NCI-H2227 treated with DMSO at 0.1 percent for 48 hours (cell line): Measurements from ENCODE around the gene FAM170A.

Experiments
- DNase-seq: peaks from one replicate; lab custom pipeline; 2025; lab: John Stamatoyannopoulos, UW

Gene FAM170A, protein sequence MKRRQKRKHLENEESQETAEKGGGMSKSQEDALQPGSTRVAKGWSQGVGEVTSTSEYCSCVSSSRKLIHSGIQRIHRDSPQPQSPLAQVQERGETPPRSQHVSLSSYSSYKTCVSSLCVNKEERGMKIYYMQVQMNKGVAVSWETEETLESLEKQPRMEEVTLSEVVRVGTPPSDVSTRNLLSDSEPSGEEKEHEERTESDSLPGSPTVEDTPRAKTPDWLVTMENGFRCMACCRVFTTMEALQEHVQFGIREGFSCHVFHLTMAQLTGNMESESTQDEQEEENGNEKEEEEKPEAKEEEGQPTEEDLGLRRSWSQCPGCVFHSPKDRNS

DNA sequence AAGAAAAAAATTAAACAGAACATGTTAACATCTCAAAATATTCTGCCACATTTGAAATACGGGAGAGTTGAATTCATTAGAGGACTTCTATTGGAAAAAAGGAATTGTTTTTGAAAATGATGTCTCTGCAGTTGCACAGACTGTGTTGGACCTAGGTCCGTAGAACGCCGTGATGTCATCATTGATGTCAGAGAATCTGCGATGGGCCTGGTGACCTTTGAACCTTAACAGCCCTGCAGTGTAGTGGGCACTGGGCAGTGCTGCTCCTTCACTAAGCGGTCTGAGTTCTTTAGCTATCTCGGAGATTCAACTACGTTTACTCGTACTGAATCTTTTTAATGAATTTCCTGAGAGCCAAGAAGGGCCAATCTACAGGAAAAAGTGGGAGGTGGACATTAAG is at the start of gene FAM170A:
FAM170A (plus strand) TSS at position 220 of the 400 bp plus-strand sequence. CDS start 211 bp downstream, outside the sequence.
- DNase-seq: no peak

DNA sequence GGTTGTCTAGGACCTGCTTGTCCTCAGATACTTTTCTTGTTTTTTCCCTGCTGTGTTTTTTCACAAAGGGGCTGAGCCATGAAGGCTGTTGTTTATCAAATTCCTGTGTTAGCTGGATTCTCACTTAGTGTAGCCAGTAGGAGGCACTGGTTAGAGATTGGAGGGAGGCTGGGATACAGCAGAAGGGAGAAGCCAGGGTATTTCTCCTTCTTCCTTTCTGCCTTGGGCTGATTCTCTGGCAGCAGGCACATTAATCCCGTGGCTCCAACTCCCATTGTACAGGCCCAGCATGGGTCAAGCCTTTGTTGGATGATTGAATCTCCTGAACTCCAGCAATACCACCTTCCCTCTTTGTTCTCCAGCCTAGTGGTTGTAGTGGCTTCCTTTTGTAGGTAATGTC is 46.4 kb upstream of the FAM170A start:
- DNase-seq: no peak

DNA sequence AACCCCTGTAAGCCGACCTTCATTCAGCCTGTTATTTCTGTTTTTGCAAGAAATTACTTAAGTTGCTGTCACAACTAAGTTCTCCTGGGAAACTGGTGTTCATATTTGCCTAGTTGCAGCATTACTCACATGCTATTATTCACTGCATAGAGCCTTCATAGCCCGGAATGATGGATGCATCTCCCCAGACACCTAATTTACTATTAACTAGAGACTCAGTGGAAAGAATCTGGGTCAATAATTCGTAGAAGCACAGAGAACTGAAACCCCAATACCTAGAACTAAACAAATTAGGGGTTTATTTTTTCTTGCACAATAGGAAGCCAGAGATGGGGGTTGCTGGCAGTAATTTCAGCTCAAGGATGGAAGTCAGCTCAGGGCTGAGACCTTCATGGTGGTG is 45.7 kb upstream of the FAM170A start:
- no peak for DNase-seq

DNA sequence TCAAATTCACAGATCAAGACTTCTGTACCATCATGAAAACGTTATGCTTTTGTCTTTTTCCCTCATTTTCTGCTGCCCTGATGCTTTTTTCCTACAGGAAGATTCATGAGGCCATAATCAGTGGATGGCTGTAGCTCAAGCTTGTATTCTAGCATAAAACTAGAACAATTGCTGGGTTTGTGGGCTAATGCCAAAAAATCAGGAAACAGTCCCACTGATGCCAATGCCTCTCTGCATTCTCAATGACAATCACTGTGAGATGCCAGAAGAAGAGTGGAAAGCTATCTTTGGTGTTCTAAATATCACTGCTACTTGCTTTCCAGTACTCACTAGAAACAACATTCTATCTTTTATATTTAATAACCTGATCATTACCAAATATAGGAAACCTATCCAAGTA is 33.3 kb upstream of the FAM170A start:
- no peak for DNase-seq

DNA sequence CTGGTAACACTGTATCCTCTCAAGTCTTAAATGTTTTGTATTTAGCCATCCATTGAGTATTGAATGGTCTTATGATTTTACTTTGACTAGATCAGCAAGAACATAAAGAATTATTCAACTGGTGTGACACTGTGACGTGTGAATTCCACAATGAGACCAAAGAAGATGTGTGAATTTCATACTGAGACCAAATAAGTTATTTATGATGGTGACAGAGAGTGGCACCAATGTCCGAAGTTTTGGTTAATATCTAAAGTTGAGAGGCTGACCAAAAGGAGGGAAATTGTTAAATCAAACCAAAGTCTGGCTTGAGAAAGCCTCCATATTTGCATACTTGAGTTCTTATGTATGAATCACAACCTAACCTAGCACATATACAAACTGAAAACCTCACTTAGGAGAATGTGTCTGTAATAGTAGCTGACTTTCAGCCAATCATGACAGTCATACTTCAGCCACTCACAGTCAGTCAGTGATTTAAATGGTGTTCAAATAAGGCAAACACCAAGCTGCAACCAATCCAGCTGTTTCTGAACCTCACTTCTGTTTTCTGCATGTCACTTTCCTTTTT is 31.5 kb upstream of the FAM170A start:
- DNase-seq: no peak

DNA sequence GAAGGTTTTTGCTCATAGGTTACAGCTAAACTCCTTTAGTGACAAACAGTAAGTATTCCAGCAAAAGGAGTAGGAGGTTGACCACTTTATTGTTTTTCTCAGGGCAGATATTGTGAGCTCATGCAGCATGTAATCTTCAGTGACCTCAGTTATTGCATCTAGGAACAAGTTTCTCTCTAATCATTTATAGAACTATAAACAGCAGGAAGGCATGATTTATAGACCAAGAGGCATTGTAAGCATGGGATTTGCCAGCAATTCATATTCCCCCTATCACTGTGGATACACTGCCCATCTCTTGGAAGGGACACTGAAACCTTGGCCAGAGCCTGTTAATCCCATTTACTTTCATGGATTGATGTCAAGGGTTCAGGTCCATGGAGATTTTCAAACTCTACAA is 15.4 kb upstream of the FAM170A start:
- DNase-seq: no peak

DNA sequence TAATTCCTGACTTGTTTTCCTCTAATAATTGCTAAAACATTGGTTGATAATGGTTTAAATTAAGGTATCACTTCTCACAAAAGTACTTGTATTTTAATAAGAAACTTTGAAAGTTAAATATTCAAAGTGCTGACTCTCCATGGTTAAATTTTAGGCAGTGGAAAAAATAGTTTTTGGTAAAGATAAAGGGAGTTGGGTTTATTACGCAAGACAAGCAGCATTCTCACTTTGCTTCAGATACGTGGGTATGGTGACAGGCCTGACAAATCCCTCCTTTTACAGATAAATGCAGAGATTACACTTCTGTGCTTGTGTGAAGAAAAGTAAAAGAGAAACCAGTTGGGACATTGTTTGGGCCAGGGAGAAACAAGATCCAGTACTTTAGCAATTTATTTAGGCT is 14.5 kb upstream of the FAM170A start:
- DNase-seq: no peak

DNA sequence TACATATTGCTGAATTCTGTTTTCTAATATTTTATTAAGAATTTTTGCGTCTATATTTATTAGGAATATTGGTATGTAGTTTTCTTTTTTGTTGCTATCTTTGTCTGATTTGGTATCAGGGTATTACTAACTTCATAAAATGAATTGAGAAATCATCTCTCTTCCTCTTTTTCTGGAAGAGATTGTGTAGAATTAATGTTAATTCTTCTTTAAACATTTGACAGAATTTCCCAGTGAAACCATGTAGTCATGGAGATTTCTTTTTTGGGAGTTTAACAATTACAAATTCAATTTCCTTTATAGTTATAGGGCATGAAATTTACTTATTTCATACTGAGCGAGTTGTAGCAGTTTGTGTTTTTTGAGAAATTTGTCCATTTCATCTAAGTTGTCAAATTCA is 3.3 kb upstream of the FAM170A start:
- no peak for DNase-seq

DNA sequence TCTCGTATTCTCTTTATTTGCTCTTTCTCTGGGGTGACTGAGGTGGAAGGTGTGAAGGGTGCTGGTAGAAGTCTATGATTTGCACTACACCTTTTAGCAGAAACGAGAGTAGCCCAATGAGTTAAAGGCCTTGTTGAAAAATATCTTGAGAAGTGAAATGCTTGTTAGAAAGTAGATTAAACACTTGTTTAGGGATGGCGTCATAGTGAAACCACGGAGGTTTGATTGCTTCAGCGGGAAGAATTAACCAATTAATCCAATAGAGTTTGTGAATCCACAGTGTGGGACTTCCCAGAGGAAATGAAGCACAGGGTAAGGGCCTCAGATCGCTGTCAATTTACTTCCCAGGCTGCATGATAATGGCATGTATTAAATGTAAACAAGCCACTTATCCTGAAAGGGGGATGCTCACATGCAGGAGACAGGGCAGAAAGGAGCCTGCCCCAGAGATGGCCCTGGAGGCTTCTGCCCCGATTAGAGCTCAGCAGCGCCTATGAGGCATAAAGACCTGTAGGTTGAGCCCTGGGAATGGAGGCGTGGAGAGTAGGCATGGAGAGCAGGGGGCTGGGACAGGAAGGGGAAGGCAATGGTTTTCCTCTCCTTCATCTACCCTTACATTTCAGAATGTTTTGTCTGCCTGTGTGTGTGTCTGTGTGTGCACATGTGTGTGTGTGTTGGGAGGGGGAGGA is 1.5 kb downstream of the FAM170A start:
- DNase-seq: no peak

DNA sequence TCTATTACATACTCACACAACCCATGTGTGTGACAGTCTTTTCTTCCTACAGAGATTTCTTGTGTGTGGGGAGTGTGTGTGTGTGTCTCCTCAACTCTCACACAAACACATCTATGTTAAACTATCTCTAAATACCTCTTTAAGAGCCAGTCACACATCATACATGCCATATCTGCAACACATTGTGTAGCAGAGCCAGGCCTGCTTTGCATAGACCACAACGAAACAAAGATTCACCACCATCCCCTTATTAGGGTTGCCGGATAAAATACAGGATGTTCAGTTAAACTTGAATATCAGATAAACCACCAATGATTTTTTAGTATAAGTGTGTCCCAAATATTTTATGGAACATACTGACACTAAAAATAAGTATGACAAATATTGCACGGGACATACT is 2.3 kb downstream of the FAM170A start:
- DNase-seq: no peak

DNA sequence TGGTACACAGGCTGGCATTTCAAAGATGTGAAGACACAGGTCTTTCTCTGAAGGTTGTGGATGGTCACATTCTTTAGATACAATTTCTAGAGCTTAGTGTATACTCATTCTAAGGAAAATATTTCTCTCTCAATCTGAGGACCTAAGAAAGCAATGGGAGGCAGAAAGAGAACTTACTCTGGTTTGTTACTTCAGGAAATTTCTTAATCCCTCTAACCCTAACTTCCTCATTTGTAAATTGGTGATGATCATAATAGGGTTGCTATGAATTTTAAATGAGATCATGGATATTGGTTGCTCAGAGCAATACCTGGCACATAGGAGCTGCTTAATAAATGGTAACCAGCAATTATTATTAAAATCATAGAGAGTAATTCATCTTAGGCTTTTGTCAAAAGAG is 22.1 kb downstream of the FAM170A start:
- DNase-seq: no peak

DNA sequence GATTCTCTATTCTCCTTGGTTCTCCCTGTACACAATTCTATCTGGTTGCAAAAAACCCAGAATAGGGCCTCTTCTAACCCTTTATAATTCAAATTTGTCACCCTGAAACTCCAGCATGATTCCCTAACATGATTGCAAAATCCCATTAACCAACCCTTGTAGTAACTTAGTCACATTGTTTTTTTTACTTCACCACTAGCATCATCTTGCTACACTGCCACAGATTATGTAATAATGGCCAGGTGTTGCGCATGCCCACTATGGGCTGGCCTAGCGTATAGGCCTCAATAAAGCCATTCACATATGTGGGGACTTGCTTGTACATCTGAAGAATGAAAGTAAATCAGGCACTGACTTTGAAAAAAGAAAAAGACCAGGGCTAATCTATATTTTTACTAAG is 25.7 kb downstream of the FAM170A start:
- DNase-seq: no peak

DNA sequence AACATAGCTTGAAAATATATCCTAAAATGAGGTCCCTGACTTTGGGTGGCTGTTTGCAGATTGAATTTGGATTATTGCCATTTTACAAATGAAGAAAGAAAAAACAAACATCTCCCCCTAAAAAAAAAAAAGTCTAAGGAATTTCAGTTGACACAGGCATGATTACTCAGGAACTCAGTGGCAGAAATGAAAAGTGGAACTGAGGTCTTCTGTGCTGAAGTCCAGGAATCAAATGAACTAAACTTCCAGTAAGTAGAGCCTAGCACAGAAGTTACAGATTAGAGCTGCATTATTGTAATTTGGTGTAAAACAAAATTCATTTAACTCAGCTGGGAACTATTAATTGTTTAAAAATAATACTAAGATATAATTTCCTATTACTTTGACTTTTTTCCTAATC is 26.7 kb downstream of the FAM170A start:
- DNase-seq: no peak

DNA sequence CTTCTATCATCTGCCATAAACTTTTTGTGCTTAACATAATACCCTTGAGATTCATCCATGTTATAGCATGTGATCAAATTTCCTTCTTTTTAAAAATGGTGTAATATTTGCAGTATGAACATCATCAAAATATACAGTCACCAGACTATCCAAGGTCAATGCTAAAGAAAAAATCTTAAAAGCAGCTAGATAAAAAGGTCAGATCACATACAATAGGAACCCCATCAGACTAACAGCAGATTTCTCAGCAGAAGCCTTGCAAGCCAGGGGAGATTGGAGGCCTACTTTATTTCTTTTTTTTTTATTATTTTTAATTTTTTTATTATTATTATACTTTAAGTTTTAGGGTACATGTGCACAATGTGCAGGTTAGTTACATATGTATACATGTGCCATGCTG is 37.2 kb downstream of the FAM170A start:
- no peak for DNase-seq

DNA sequence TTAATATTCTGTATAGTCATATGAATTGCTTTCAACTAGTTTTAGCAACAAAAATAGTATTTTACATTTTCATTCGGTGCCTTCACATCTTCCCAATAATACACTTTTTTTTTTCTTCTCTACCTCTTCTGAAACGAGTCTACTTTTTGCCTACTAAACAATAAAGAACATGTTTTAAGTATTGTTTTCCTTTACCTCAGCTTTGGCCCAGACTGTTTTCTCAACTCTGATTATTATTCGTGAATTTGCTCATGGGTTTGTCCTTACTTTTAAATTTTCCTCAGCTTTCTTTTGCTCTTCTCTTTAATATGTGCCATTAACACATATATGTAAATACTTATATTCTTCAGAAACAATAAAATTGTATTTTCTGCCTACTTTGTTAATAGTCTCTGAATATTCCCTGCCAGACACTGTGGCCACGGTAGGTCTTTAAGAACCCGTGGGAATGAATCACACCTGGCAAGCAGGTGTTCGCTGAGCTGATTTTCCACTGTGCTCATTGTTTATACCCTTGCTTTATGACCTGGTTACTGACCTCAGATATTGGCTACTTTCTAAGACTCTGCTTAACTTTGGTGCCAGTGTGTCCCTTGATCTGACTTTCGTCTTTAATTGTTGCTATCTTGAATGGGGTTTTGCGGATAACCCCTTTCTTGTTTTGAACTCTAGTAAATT is 49.1 kb downstream of the FAM170A start:
- DNase-seq: no peak

DNA sequence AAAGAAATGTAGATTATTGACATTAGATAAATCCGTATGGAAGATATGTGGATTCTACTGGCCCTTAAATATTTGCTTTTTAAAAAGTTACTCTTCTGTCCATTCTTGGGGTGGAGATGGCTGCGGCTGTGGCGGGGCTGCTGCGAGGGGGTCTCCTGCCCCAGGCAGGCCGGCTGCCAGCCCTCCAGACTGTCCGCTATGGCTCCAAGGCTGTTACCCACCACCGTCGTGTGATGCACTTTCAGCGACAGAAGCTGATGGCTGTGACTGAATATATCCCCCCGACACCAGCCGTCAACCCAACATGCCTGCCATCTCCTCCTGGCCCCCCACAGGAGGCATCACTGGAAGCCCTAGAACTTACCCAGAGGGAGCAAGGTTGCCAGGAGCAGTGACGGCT is 50.7 kb downstream of the FAM170A start:
- no peak for DNase-seq

DNA sequence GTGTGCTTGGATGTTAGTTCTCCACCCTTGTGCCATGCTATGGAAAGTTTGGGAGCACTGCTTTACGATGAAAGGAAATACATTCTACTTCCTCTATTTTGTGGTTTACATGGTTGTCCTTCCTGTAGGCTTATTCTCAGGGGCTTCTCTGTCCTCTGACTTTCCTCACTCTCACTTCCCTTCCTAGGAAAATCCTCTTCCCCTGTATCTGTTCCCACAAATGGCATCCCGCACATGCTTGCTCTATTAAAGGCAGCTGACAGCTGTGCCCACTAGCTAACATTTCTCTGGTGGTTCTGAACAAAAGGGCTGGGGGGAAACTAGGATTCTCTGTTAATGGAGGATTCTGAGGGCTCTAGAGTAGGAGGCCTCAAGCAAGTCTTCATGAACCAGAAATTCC is 52.4 kb downstream of the FAM170A start:
- DNase-seq: no peak

DNA sequence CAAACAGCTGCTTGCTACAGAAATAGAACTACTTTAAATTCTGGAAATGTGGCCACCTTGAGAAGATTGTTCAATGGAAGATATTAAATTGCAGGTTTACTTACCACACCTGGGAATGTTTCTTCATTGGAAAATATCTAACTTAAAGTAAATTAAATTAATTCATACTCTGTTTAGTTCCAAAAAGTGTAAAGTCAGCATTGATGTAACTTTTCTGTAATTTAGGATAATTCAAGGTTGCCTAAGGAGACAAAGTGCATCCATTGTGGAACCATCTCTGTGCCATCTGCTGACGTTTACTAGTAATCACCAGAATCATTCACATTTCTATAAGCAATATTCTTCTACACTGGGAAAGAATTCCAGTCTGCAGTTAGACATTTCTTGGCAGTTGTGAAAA is 53.0 kb downstream of the FAM170A start:
- no peak for DNase-seq
